GM18909 (cell line): Measurements from ENCODE around the gene FDX1.

ENCODE experiments used
- ATAC-seq: cut with Tn5 transposase; IDR thresholded peaks from one replicate; pipeline ENCODE4 v1.9.1; 2021; ENCODE audit warnings: mild to moderate bottlenecking; ENCODE audit not compliant: unreplicated experiment, poor library complexity

FDX1 gene

GRCh38 chr11:110430267-110431050 is 711 bp downstream of the FDX1 start:
- ATAC-seq, result peak; percentile 48

GRCh38 chr11:110431051-110431672 is 1.4 kb downstream of the FDX1 start:
- ATAC-seq, result no peak

DNA sequence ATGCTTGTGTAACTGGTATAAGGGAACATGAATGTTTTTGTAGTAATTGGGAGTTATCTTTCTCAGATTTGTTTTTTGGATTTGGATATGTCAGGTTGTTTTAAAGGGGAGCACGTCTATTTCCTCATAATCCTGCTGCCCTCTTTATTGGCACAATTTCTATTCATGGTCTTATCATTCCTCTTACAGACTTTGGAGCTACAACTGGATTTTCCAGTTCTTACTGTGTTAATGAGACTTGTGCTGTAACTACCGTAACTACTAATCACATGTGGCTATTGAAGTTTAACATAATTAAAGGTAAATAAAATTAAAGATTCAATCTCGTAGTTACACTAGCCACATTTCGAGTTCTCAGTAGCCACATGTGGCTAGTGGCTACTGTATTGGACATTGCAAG is 1.9 kb downstream of the FDX1 start:
- ATAC-seq, result no peak

- ATAC-seq, result no peak
These were observed 3.1 kb downstream of the FDX1 start for GRCh38 chr11:110432713-110433392.

GRCh38 chr11:110433393-110434333 is 3.9 kb downstream of the FDX1 start:
- ATAC-seq, result no peak

- ATAC-seq, result peak; percentile 34
These were observed 5.4 kb downstream of the FDX1 start for GRCh38 chr11:110434952-110435779.

GRCh38 chr11:110435780-110436717 is 6.3 kb downstream of the FDX1 start:
- peak; percentile 61 for ATAC-seq

DNA sequence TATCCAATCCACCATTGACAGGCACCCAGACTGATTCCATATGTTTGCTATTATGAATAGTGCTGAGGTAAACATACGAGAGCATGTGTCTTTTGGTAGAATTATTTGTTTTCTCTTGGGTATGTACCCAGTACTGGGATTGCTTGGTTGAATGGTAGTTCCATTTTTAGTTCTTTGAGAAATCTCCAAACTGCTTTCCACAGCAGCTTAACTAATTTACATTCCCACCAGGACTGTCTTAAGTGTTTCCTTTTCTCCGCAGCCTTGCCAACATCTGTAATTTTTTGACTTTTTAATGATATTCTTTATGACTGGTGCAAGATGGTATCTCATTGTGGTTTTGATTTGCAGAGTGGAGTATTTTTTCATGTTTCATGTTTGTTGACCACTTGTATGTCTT is 8.3 kb downstream of the FDX1 start:
- ATAC-seq, result no peak

- ATAC-seq, result no peak
These were observed 15.7 kb downstream of the FDX1 start for GRCh38 chr11:110445437-110445836.

DNA sequence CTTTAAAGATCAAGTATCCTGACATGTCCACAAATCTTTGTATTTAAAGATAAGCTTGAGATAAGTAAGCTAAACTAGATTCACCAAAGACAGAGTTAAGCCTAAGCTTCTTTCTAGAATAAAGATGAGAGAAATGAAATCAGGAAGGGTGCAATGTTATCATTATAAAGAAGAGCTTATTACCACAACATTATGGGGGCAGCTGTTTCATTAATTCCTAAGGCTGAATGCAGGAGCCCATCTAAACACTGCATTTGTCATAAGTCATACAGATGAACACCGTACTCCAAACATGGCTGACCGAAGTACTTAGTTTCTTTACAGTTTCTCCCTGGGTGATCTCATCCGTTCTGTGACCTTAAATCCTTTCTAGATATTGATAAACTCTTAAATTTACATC is 16.3 kb downstream of the FDX1 start:
- ATAC-seq, result no peak

DNA sequence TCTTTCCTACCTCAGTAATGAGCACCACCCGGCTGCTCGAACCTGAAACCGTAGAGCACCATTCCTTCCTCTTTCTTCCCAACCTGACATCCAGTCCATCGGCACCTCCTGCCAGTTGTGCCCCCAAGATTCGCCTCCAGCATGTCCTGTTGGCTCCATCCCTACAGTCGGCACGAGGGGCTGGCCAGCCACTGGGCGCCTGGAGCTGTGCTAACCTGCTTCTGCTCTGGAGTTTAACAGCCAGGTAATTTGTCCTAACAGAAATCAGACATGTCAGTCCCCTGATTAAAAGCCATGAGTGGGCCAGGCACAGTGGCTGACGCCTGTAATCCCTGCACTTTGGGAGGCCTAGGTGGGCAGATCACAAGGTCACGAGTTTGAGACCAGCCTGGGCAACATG is 16.8 kb downstream of the FDX1 start:
- ATAC-seq, result no peak

DNA sequence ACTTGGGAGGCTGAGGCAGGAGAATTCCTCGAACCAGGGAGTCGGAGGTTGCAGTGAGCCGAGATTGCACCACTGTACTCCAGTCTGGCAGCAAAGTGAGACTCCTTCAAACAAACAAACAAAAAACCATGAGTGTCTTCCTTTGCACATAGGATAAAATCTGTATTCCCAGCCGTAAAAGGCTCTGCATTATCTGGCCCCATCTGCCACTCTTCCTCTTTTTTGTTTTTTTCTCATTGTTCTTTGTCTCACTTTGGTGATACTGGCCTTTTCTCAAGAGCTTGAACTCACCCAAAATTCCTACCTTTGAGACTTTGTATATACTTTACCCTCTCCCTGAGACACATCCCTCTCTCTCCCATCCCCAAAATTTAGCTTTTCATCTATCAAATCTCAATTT is 17.6 kb downstream of the FDX1 start:
- no peak for ATAC-seq

DNA sequence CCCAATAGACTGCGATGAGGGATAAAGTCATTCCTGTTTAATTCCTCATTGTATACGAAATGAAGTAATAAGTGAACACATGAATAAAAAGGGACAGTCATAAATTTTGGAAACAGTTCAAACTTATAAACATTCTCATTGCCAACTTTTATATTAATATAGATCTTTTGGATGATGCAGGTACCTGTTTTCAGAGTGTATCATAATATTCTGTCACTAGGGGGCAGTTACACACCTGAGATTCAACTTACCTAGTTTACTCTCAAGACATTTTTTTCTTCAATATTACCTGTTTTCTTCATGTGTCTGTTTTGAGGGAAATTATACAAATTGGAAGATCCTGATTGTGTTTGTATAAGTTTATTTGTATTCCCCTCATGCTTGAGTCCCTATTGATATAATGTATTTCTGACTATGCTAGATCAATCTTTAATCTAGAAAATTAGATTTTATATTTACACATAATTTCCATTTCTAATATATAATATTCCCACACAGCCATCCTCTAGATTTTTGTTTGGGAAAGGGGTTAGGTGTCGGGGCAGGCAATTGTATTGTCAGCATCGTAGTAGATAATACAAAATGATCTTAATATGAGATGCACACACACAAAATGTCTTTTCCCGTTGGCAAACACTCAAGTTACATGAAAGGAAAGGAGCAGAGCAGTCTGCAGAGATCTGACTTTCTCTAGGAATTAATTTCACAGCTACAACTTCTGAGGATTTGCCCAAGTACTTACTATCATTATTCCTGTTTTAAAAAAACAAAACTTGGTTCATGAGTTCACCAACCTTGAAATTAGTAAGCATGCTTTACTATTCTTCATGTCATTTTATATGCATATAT is 18.4 kb downstream of the FDX1 start:
- ATAC-seq, result no peak

DNA sequence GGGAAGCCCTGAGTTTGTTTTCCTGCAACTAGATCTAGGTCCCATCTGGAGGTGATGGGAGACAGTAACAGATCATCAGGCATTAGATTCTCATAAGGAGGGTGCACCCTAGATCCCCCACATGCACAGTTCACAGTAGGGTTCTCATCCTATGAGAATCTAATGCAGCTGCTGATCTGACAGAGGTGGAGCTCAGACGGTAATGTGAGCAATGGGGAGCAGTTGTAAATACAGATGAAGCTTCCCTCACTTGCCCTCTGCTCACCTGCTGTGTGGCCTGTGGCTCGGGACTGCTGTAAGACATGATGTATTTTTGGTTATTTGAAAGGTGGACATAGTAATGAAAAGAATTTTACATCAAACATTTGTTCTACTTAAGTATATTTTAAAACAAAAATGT is 20.5 kb downstream of the FDX1 start:
- ATAC-seq, result no peak

GRCh38 chr11:110452720-110453119 is 23.0 kb downstream of the FDX1 start:
- no peak for ATAC-seq

DNA sequence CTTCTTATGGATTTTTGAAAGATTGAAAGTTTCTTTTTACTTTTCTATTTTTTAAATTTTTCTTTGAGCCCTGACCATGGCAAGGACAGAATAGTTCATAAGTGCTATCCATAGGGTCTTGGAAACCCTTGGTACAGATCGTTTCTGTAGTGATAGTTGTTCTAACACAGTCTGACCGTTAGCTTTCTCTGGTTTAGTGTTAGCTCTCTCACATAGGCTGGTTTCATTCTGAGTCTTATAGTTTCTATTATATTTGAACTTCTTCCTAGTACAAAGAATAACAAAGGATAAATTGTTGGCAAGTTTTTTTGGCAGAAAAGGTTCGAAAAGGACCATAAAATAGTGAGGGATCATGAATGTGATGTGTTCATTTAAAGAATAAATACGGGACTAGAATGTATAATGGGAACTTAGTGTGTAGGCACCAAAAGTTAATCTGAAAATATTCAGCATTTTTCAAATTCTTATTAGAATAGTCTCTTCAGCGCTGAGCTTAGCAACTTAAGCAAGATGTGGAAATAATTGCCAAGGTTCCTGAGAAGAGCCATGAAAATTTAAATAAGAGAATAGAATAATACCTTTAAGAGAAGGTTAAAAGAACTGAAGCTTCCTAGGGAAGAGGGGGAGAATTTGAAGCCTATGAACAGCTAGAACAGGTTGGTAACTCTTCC is 24.1 kb downstream of the FDX1 start:
- peak; percentile 90 for ATAC-seq

- no peak for ATAC-seq
These were observed 24.9 kb downstream of the FDX1 start for GRCh38 chr11:110454609-110455008.
